Thyroid gland (tissue), 4 donors: ENCODE data around the gene GDPD5. TPM values are rescaled to one million over a fixed set of nuclear protein-coding genes. Genes with fewer than 3 reads are reported as not detected.
A peak's percentile ranks its signal among the peaks of the same experiment; 100 is the strongest.

Source experiments
- DNase-seq, 2 donors: peaks; one replicate each; pipeline ENCODE4 v3.0.0-alpha.2; 2019
- H3K27ac ChIP-seq, 3 donors: fragments of 200-600 bp; sonication (generic); 1 replicate in 2 of 3; 2 replicates in 1 of 3; pipeline ENCODE4 v1.5.1; 2016 to 2019; ENCODE audit warnings: mild to moderate bottlenecking in 1 of 3, moderate library complexity in 1 of 3
- H3K27me3 ChIP-seq: fragments of 200-600 bp; sonication (generic); one replicate; pipeline ENCODE4 v1.5.1; 2019
- H3K36me3 ChIP-seq, 2 donors: fragments of 200-600 bp; sonication (generic); one replicate each; pipeline ENCODE4 v1.5.1; 2016 to 2019
- H3K4me1 ChIP-seq, 2 donors: fragments of 200-600 bp; sonication (generic); one replicate each; pipeline ENCODE4 v1.5.1; 2017 to 2019
- H3K4me3 ChIP-seq, 3 donors: fragments of 200-600 bp; sonication (generic); replicated peaks in 1 of 3; 1 replicate in 2 of 3; 2 replicates in 1 of 3; pipeline ENCODE4 v1.5.1; 2016; ENCODE audit warnings: mild to moderate bottlenecking in 1 of 3
- H3K9me3 ChIP-seq: fragments of 200-600 bp; sonication (generic); one replicate; pipeline ENCODE4 v1.5.1; 2017
- POLR2A ChIP-seq, 2 donors: fragments of 450-650 bp; IDR thresholded peaks; one replicate each; pipeline ENCODE4 v1.6.1; 2017; ENCODE audit warnings: antibody characterized with exemption in 2 of 2, mild to moderate bottlenecking in 2 of 2, moderate library complexity in 1 of 2
- WGBS, 2 donors: methylation state at CpG; one replicate each; pipeline ENCODE4 v1.1.5; 2017; 5-methylcytosine and 5-hydroxymethylcytosine counted together
- intact Hi-C: fragments of 100-400 bp; cut with DNase I; formaldehyde crosslinking; loops from one replicate; pipeline ENCODE4 v1.15.1; 2023
- total RNA-seq, 4 donors: library from RNA; depleted of rRNA; stranded (reverse); fragments of >200 nt; gene quantifications; one replicate each; pipeline ENCODE4 v1.2.3, GENCODE V29; 2016
- TF ChIP-seq, protein P1 (sequence below), 6 experiments: fragments of 200-600 bp in 3 of 6; fragments of 450-650 bp in 3 of 6; sonication (generic) in 3 of 6; IDR thresholded peaks; one replicate each; pipeline ENCODE4 v1.5.1; 2016 to 2019; ENCODE audit warnings: antibody characterized with exemption in 6 of 6, mild to moderate bottlenecking in 2 of 6, inconsistent platforms in 1 of 6, moderate library complexity in 1 of 6

Gene GDPD5
- total RNA-seq, 4 donors from 2014 or later: 5.6 to 6.4 (median 6.1) TPM

- Histone ChIP-seq H3K27ac (peak overlapping the region in 2 of 3 donors; percentile 73 to 84), H3K36me3 (no peaks in the 10 kb centered on the region), H3K4me3 (no peak overlapping the region), H3K4me1 (peaks cover 15 to 32% of the 10 kb centered on the region in 2 donors), H3K27me3 (no peaks in the 10 kb centered on the region), H3K9me3 (no peaks in the 10 kb centered on the region)
- TF ChIP-seq, protein P1, sequence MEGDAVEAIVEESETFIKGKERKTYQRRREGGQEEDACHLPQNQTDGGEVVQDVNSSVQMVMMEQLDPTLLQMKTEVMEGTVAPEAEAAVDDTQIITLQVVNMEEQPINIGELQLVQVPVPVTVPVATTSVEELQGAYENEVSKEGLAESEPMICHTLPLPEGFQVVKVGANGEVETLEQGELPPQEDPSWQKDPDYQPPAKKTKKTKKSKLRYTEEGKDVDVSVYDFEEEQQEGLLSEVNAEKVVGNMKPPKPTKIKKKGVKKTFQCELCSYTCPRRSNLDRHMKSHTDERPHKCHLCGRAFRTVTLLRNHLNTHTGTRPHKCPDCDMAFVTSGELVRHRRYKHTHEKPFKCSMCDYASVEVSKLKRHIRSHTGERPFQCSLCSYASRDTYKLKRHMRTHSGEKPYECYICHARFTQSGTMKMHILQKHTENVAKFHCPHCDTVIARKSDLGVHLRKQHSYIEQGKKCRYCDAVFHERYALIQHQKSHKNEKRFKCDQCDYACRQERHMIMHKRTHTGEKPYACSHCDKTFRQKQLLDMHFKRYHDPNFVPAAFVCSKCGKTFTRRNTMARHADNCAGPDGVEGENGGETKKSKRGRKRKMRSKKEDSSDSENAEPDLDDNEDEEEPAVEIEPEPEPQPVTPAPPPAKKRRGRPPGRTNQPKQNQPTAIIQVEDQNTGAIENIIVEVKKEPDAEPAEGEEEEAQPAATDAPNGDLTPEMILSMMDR (IDR thresholded peaks at IDR 0.05): no peak
- TF ChIP-seq POLR2A (IDR thresholded peaks at IDR 0.05): no peak
- no peak for DNase-seq
- intact Hi-C loops: no loop called here
- 50 to 67% methylated on average over 1 of the region's 1 CpG for WGBS, 2 donors
Measured at GRCh38 chr11:75553889-75554257, 28.1 kb upstream of the GDPD5 start.

GRCh38 chr11:75553182-75553581, 27.4 kb upstream of the GDPD5 start:
- DNase-seq: no peak
- Histone ChIP-seq H3K36me3 (no peaks in the 10 kb centered on the region), H3K4me3 (no peak overlapping the region), H3K4me1 (peaks cover 8 to 25% of the 10 kb centered on the region in 2 donors), H3K9me3 (no peaks in the 10 kb centered on the region), H3K27ac (no peak overlapping the region), H3K27me3 (no peaks in the 10 kb centered on the region)
- TF ChIP-seq, protein P1 (IDR thresholded peaks at IDR 0.05): no peak
- TF ChIP-seq POLR2A (IDR thresholded peaks at IDR 0.05): no peak
- intact Hi-C loops: no loop called here
- 86 to 93% methylated on average over 3 to 6 of the region's 6 CpGs for WGBS, 2 donors

DNA sequence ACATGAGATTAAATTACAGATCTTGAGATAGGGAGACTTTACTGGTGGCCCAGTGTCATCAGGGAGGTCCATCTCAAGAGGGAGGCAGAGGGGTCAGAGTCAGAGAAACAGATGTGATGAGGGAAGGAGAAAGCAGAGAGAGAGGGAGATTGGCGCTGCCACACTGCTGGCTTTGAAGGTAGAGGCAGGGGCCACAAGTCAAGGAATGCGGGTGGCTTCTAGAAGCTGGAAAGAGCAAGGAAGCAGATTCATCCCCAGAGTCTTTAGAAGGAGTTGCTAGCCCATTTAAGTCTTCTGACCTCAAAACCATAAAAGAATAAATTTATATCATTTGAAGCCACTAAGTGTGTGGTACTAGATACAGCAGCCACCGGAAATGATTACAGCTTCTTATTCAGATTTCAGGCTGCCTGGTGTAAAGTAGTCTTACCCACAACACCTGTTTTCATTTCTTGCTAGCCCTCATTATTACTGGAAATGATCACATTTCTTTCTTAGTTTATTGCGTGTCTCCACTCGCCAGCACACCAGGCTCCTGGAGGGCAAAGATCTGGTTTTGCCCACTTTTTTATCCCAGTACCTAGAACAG, 23.7 kb upstream of the GDPD5 start:
- WGBS, 2 donors: 95 to 98% methylated on average over 5 of the region's 5 CpGs
- Histone ChIP-seq H3K4me1 (peaks cover 0 to 11% of the 10 kb centered on the region in 2 donors), H3K27me3 (no peaks in the 10 kb centered on the region)

GRCh38 chr11:75548595-75549272, 23.0 kb upstream of the GDPD5 start:
- intact Hi-C loops: loop anchor here (5.0 to 10.0 kb wide), 4 partner anchors 34 to 216 kb away; partner anchors contain the start of genes DGAT2 and MAP6
- 96 to 98% methylated on average over 7 of the region's 8 CpGs for WGBS, 2 donors
- peaks cover 0 to 6% of the 10 kb centered on the region in 2 donors for H3K4me1 ChIP-seq
- no peak for DNase-seq
- H3K36me3 ChIP-seq: no peaks in the 10 kb centered on the region
- H3K27me3 ChIP-seq: no peaks in the 10 kb centered on the region
- TF ChIP-seq, protein P1 (IDR thresholded peaks at IDR 0.05): no peak
- no peak for TF ChIP-seq POLR2A (IDR thresholded peaks at IDR 0.05)
- H3K27ac ChIP-seq: no peak overlapping the region
- H3K4me3 ChIP-seq: no peak overlapping the region
- H3K9me3 ChIP-seq: no peaks in the 10 kb centered on the region

More for the DNA sequence above, 23.7 kb upstream of the GDPD5 start:
- H3K9me3 ChIP-seq: no peaks in the 10 kb centered on the region
- no peak overlapping the region for H3K4me3 ChIP-seq
- no peak for DNase-seq
- H3K27ac ChIP-seq: no peak overlapping the region
- no peaks in the 10 kb centered on the region for H3K36me3 ChIP-seq
- intact Hi-C loops: loop anchor here (5.0 to 10.0 kb wide), 4 partner anchors 33 to 215 kb away; partner anchors contain the start of genes DGAT2 and MAP6
- TF ChIP-seq POLR2A (IDR thresholded peaks at IDR 0.05): no peak
- TF ChIP-seq, protein P1 (IDR thresholded peaks at IDR 0.05): no peak

- no peaks in the 10 kb centered on the region for H3K9me3 ChIP-seq
- H3K4me1 ChIP-seq: peaks cover 0 to 4% of the 10 kb centered on the region in 2 donors
- H3K36me3 ChIP-seq: no peaks in the 10 kb centered on the region
- intact Hi-C loops: loop anchor here (5.0 to 10.0 kb wide), 4 partner anchors 35 to 217 kb away; partner anchors contain the start of genes DGAT2 and MAP6
- peak; percentile 81 to 84 for DNase-seq
- 19 to 20% methylated on average over 7 of the region's 7 CpGs for WGBS, 2 donors
- H3K27me3 ChIP-seq: no peaks in the 10 kb centered on the region
- no peak for TF ChIP-seq POLR2A (IDR thresholded peaks at IDR 0.05)
- TF ChIP-seq, protein P1 (IDR thresholded peaks at IDR 0.05): peak; percentile 60 to 90 (median 89)
- no peak overlapping the region for H3K4me3 ChIP-seq
- no peak overlapping the region for H3K27ac ChIP-seq
Measured at GRCh38 chr11:75547617-75548058, 21.9 kb upstream of the GDPD5 start.
